Measurements from ENCODE around the gene RNGTT.

DNA sequence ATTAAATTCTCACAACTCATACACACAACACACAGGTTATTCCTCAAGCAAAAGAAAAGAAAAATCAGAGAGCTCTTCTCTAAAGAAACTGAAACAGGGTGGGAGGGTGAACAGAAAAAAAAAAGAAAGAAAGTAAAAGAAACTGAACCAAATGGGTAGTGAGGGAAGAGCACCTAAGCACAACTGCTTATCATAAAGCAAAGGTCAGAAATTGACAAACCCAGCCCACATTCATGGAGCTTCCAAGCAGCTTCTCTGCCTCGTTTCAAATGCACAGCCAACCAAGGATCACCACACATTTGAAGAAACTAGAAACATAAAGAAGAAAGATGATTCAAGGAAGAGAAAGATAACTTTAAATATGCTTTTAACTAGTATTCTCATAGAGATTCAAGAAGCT, 90.5 kb downstream of the RNGTT start:
- TF ChIP-seq, protein P1, sequence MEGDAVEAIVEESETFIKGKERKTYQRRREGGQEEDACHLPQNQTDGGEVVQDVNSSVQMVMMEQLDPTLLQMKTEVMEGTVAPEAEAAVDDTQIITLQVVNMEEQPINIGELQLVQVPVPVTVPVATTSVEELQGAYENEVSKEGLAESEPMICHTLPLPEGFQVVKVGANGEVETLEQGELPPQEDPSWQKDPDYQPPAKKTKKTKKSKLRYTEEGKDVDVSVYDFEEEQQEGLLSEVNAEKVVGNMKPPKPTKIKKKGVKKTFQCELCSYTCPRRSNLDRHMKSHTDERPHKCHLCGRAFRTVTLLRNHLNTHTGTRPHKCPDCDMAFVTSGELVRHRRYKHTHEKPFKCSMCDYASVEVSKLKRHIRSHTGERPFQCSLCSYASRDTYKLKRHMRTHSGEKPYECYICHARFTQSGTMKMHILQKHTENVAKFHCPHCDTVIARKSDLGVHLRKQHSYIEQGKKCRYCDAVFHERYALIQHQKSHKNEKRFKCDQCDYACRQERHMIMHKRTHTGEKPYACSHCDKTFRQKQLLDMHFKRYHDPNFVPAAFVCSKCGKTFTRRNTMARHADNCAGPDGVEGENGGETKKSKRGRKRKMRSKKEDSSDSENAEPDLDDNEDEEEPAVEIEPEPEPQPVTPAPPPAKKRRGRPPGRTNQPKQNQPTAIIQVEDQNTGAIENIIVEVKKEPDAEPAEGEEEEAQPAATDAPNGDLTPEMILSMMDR (IDR thresholded peaks at IDR 0.05; ENCODE audit: low read depth, low read length), result no peak
- TF ChIP-seq POLR2A (IDR thresholded peaks at IDR 0.05; ENCODE audit: extremely low read depth, insufficient read length), result no peak

All from NB4 (cell line).